NB4 (cell line): Measurements from ENCODE around the gene SPRR5.

ENCODE experiments used
- CTCF ChIP-seq: IDR thresholded peaks from one replicate; pipeline ENCODE4 v1.5.1; 2012; ENCODE audit warnings: low read depth, low read length
- MAX ChIP-seq: IDR thresholded peaks from 2 replicates; pipeline ENCODE4 v1.6.1; 2011; ENCODE audit warnings: low read depth, low read length
- MYC ChIP-seq: IDR thresholded peaks from 2 replicates; pipeline ENCODE4 v1.6.1; 2011; ENCODE audit warnings: low read depth, low read length

- TF ChIP-seq CTCF (no peak), MAX (no peak), MYC (no peak)
Observed at GRCh38 chr1:152904688-152905440, 42.1 kb upstream of the SPRR5 start.
